Measurements from ENCODE around the gene WNT11. TPM values are rescaled to one million over a fixed set of nuclear protein-coding genes. Genes with fewer than 3 reads are reported as not detected.

WNT11 gene
- total RNA-seq, 1 experiment from 2014 or later, result not detected

- intact Hi-C loops (cut with micrococcal nuclease; ENCODE audit: unreplicated experiment), result loop anchor here (1.0 to 5.0 kb wide), 5 partner anchors 120 to 349 kb away; partner anchors contain the start of gene UVRAG
- Histone ChIP-seq H3K79me2 (ENCODE audit: low read depth) (no peaks in the 10 kb centered on the region), H3K36me3 (ENCODE audit: low read depth) (no peaks in the 10 kb centered on the region), H3K4me1 (replicated peaks; ENCODE audit: insufficient read depth) (peaks cover 37% of the 10 kb centered on the region), H3K9me2 (ENCODE audit: insufficient read depth) (no peaks in the 10 kb centered on the region), H3K27ac (peak overlapping the region; percentile 88), H2AFZ (peak overlapping the region; percentile 63; the same call in 1 of the 2 replicates), H3K4me2 (peak overlapping the region; percentile 60), H3F3A (ENCODE audit: insufficient read depth, low read depth) (peaks cover 29% of the 10 kb centered on the region), H4K20me1 (ENCODE audit: insufficient read depth) (no peaks in the 10 kb centered on the region), H3K9me3 (ENCODE audit: insufficient read depth, low read depth) (no peaks in the 10 kb centered on the region), H3K27me3 (ENCODE audit: insufficient read depth, low read depth) (no peaks in the 10 kb centered on the region), H3K4me3 (no peak overlapping the region)
- peak in 1 of 2 experiments; percentile 76 for DNase-seq
- BruUV-seq (replicated peaks), result no TSS peak
- no peak for TF ChIP-seq EZH2 (IDR thresholded peaks at IDR 0.05; ENCODE audit: low read depth)
- TF ChIP-seq CTCF (conservative IDR thresholded peaks at IDR 0.05), result peak; percentile 72
- POLR2A ChIA-PET (ENCODE audit: unreplicated experiment), result no interaction called here
- CTCF ChIA-PET, result interaction anchor here (1.0 to 1.5 kb wide), 6 partner anchors 55 to 355 kb away, joined by 3 to 12 read pairs (median 5); no protein-coding TSS in a partner anchor
Measured at GRCh38 chr11:76152086-76152681, 54.1 kb downstream of the WNT11 start.

DNA sequence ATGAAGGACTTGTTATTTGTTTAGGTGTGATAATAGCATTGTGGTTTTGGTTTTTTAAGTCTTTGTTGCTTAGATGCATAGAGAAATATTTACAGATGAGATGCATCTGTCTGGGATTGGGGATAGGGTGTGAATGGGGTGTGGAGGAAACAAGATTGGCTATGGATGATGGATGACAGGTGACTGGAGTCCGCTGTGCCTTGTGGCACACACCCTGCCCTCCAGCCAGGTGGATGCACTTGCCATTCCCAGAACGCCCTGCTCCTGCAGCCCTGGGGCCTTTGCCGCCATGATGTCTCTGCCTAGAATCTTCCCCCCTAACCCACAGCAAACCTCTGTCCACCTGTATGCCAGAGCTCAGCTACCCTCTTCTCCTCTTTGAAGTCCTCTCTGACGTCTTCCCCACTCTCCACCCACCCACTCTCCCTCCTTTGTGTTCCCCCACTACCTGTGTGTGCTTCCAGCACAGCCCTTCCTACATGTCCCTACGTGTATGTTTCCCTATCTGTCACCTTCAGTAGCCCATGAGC is 54.7 kb downstream of the WNT11 start:
- Histone ChIP-seq H3K9me3 (ENCODE audit: insufficient read depth, low read depth) (no peaks in the 10 kb centered on the region), H3K4me2 (peak overlapping the region; percentile 60), H3K4me3 (no peak overlapping the region), H3K4me1 (replicated peaks; ENCODE audit: insufficient read depth) (peaks cover 37% of the 10 kb centered on the region), H3K9me2 (ENCODE audit: insufficient read depth) (no peaks in the 10 kb centered on the region), H3K36me3 (ENCODE audit: low read depth) (no peaks in the 10 kb centered on the region), H3K79me2 (ENCODE audit: low read depth) (no peaks in the 10 kb centered on the region), H4K20me1 (ENCODE audit: insufficient read depth) (no peaks in the 10 kb centered on the region), H3F3A (ENCODE audit: insufficient read depth, low read depth) (peaks cover 29% of the 10 kb centered on the region), H2AFZ (no peak overlapping the region), H3K27ac (peak overlapping the region; percentile 88), H3K27me3 (ENCODE audit: insufficient read depth, low read depth) (no peaks in the 10 kb centered on the region)
- BruUV-seq (replicated peaks), result no TSS peak
- intact Hi-C loops (cut with micrococcal nuclease; ENCODE audit: unreplicated experiment), result loop anchor here (1.0 to 5.0 kb wide), 5 partner anchors 119 to 349 kb away; partner anchors contain the start of gene UVRAG
- CTCF ChIA-PET, result interaction anchor here (1.0 to 1.5 kb wide), 6 partner anchors 56 to 355 kb away, joined by 3 to 12 read pairs (median 5); no protein-coding TSS in a partner anchor
- POLR2A ChIA-PET (ENCODE audit: unreplicated experiment), result no interaction called here
- TF ChIP-seq EZH2 (IDR thresholded peaks at IDR 0.05; ENCODE audit: low read depth) (no peak), CTCF (conservative IDR thresholded peaks at IDR 0.05) (no peak)
- DNase-seq, result peak; percentile 29 to 78

DNA sequence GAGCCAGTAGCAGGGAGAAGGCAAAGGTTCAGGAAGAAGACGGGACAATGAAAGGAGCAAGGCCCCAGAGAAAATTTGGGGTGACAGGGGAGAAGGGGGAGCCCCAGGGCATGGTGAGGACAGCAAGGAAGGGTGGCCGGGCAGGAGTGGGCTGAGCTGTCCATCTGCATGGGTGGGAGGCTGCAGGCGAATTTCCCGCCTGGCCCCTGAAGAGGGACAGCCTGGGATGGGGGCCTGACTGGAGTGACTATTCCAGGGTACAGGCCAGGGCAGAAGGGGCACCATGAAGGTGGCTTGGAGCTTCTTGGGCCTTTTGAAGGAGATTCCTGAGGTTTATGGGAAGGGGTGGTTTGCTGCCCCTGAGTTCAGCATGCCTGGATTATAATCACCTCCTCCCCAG is 56.2 kb downstream of the WNT11 start:
- H4K20me1 ChIP-seq (ENCODE audit: insufficient read depth), result no peaks in the 10 kb centered on the region
- no peak overlapping the region for H3K4me3 ChIP-seq
- H3K9me2 ChIP-seq (ENCODE audit: insufficient read depth), result no peaks in the 10 kb centered on the region
- no peaks in the 10 kb centered on the region for H3K36me3 ChIP-seq (ENCODE audit: low read depth)
- H3K79me2 ChIP-seq (ENCODE audit: low read depth), result no peaks in the 10 kb centered on the region
- H3F3A ChIP-seq (ENCODE audit: insufficient read depth, low read depth), result peaks cover 29% of the 10 kb centered on the region
- no peak overlapping the region for H3K4me2 ChIP-seq
- DNase-seq, result no peak
- TF ChIP-seq CTCF (conservative IDR thresholded peaks at IDR 0.05), result no peak
- TF ChIP-seq EZH2 (IDR thresholded peaks at IDR 0.05; ENCODE audit: low read depth), result no peak
- CTCF ChIA-PET, result interaction anchor here (0.5 to 0.7 kb wide), 2 partner anchors 84 to 196 kb away, joined by 3 to 4 read pairs; no protein-coding TSS in a partner anchor
- H3K4me1 ChIP-seq (replicated peaks; ENCODE audit: insufficient read depth), result peaks cover 37% of the 10 kb centered on the region
- no peaks in the 10 kb centered on the region for H3K9me3 ChIP-seq (ENCODE audit: insufficient read depth, low read depth)
- H3K27me3 ChIP-seq (ENCODE audit: insufficient read depth, low read depth), result no peaks in the 10 kb centered on the region
- POLR2A ChIA-PET (ENCODE audit: unreplicated experiment), result no interaction called here
- BruUV-seq (replicated peaks), result no TSS peak
- intact Hi-C loops (cut with micrococcal nuclease; ENCODE audit: unreplicated experiment), result loop anchor here (5.0 kb wide), 3 partner anchors 118 to 333 kb away; partner anchors contain the start of gene UVRAG
- no peak overlapping the region for H2AFZ ChIP-seq
- H3K27ac ChIP-seq, result no peak overlapping the region

All from PC-9 (cell line).